HG03565 (cell line): Measurements from ENCODE around the gene SLC24A4.

Experiments used
- ATAC-seq: cut with Tn5 transposase; IDR thresholded peaks from one replicate; pipeline ENCODE4 v1.9.1; 2021; ENCODE audit warnings: mild to moderate bottlenecking, moderate library complexity; ENCODE audit not compliant: unreplicated experiment

The SLC24A4 gene

DNA sequence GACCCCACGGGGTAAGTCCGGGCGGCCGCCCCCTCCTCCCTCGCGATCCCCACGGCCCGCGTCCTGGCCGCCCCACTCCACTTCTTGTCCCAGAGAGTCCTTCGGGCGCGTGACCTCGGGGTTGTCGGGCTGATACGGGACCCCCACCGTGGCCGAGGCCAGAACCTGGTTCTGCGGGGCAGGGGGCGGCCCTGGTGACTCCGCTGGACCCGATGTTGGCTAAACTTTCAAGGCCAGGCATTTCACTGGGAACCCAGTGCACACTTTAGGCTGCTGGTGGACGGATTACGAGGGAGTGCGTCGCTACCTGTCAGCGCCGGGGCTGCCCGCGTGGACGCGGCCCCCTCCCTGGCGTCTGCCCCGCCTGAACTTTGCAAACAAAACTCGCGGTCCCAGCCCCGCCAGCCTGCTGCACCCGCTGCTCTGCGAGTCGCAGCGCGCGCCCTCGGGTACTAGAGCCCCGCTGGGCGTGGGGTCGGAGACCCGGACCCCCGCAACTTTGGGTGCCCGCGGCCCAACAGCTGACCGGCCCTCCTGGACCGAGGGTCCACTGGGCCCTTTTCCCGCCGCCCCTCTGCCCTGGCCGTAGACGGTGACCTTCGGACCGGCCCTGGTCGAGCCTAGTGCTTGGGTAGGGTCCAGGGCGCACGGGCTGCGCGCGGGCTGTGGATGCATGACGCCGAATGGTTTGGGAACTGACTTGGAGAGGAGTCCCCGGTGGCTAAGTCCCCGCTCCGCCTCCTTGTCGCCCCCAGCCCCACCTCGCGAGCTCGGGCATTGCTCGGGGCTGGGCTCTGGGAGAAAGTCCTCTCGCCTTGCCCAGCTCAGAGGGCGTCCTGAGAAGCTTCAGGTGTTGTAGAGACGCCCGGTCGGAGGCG is 191.2 kb downstream of the SLC24A4 start:
- no peak for ATAC-seq

- ATAC-seq, result no peak
These were observed 192.0 kb downstream of the SLC24A4 start for GRCh38 chr14:92514844-92515514.

GRCh38 chr14:92515546-92516343 is 192.8 kb downstream of the SLC24A4 start:
- ATAC-seq, result no peak

DNA sequence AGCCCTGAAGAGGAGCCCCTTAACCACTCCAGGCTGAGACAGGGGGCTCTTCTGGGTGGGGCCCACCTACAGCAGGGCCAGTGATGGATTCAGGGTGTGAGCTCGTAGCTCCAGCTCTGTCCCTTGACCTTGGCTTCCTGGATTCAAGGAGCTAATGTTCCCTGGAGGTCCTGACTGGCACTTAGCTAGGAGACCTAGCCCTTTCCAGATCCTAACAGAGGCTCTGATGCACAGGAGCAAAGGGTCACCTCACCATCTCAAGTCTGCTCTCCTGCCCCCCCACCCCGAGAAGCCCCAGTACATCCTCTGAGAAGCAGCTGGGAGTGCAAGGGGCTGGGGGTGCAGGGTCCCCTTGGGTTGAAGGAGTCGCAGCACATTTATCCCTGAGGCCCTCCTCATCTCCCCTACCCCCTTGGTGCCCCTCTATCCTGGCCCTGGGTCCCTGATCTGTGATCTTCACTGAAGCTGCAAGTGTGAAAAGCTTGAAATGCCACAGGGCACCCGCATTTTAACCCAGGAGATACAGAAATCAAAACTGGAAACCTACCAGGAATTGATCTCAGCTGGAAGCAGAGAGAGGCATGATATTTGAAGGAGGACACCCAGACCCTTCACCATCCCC is 193.5 kb downstream of the SLC24A4 start:
- no peak for ATAC-seq

DNA sequence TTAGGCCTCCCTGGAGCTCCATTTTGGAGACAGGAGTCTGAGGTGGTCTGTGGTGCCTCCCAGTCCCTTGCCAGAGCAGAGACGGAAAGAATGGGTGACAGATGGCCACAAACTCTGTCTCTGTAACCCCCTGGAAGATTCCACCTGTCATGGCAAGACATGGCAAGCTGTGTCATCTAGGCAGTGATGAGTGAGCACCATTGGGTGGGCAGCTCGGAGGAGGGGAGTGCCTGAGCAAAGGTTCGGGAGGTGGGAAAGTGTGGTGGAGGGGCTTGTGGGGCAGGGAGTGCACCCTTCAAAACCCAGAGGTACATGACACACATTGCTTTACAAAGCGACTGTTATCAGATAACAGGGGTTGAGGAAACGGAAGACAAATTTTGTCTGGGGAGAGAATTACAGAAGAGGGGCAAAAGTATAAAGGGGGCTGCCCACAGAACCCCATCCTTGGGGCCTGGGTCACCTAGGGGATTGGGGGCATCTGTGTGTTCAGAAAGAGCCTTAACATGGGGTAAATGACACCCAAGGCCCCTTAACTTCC is 194.1 kb downstream of the SLC24A4 start:
- no peak for ATAC-seq

DNA sequence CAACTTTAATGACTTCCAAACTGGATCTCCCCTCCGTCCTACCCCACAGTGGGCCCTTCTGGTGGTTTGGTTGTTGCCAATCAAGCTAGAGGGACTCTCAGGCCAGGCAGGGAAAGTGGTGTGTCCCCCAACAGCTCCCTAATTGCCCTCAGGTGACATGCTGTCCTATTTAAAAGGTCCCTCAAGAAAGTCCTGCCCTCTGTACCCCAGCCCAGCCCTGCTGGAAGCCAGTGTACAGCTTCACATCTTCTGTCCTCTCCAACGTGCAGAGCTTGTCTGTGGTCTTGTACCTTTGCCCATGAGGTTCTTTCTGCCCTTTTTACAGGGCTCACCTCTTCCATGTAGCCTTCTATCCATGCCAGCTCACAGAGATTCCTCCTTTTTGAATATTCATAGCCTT is 194.8 kb downstream of the SLC24A4 start:
- no peak for ATAC-seq

DNA sequence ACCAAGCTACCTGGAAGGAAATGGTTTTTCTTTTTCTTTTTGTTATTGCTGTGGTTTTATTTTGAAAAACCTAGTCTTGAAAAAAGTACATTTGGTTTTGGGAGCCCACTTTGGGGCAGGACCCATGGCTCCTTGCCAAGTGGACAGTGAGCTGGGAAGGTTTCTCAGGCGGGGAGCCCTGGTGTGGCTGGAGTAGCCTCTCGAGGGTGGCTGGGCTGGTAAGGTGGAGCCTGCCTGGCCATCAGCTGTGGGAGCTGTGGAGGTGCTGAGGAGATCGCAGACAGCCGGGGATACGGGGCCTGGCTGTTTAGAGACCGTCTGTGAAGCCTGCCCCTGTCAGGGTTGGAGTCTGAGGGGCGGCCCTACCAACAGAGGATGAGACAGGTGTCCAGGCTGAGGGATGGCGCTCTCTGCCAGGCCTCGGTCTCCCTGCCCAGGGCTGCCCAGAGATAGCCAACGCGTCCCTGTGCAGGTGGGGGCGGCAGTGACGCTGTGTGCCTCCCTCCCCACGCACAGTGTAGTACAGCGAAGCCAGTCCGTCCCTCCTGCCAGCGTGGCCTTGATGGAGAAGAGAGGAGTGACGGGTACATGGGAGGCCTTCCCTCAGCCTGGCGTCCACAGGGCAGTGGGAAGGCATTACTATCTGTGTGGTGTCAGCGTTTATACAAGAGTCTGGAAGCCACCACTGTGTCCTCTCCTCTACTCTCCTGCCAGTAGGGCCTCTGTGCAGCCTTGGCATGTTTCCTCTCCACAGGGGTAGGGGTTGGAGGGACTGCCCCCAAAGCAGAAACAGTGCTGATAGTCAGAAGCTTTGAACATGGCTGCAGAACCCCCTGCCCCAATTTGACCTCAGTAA is 196.5 kb downstream of the SLC24A4 start:
- no peak for ATAC-seq

DNA sequence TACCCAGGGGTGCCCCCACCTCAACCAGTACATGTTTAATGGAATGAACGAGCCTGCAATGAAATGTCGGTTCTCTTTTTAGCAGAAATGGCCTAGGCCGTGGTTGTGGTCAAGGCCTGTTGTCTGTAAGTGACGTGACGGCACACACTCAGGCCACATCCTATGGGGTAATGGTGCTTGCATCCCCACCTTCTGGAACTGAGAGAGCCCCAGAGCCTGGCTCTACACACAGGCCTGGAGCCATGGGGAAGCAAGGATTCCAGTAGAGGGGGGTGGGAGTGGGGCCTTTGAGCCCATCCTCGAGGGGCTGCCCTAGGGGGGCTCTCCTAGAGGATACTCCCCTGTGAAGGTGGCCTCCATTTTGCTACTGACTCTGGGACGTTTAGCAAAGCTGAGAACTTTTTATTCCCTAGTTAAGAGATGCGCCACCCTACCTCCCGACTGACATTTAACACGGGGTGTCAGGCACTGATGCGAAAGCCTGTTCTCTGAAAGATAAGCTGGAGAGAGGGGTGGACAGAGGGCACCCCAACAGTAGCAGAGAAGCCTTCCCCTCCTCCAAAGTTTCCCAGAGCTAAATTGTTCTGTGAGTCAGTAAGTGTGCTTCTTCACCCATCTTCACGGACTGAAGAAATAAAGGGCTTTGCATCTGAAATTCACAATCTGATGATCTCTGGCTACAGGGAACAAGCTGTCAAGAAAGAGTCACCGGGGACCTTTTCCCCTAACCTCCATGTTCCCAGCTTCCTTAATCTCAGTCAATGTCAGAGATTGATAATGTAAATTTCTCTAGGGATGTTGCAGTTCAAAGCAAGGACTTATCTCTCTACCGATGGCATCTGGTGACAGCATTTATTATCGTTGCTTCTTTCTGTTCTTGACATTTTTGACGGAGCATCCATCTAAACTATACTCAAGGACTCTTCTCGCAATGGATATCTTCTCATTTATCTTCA is 197.4 kb downstream of the SLC24A4 start:
- ATAC-seq, result no peak

- ATAC-seq, result no peak
These were observed 198.1 kb downstream of the SLC24A4 start for GRCh38 chr14:92521058-92521415.

DNA sequence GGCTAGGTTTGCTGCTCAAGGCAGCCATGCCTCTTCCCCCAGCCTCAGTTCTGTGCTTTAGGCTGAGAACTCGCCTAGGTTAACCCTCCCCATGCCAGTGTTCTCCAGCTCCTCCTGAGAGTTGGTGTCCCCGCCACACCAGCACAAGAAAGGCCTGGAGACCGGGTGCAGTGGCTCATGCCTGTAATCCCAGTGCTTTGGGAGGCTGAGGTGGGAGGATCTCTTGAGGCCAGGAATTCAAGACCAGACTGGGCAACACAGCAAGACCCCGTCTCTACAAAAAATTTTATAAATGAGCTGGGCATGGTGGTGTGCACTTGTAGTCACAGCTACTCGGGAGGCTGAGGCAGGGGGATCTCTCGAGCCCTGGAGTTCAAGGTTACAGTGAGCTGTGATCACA is 200.8 kb downstream of the SLC24A4 start:
- ATAC-seq, result no peak

DNA sequence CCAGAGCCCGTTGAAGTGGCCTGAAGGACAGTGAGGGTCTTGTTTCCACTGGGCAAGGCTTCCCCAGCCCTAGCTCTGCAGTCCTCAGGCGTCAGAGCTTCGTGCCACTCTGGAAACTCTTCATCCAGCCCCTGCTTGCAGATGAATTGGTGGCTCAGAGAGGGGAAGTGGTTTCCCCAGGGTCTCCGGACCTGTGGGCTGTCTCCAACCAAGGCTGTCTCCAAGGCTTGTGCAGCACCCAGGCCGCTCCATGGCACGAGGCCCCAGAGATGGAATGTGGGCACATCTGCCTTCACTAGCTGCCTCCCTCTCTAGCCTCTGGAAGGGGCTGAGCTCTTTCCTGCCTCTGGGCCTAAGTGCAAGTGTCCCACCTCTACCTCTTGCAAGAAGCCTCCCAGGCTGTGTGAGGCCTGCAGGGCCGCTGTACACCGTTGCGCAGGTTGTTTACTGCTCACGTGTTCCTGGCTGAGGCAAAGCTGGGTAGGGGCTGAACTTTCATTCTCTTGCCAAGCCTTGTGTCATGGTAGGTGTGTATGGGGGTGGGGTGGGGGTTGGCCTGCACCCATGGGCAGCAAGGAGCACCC is 201.7 kb downstream of the SLC24A4 start:
- no peak for ATAC-seq

- no peak for ATAC-seq
These were observed 202.5 kb downstream of the SLC24A4 start for GRCh38 chr14:92525322-92526095.

- ATAC-seq, result no peak
These were observed 204.8 kb downstream of the SLC24A4 start for GRCh38 chr14:92527721-92528120.

DNA sequence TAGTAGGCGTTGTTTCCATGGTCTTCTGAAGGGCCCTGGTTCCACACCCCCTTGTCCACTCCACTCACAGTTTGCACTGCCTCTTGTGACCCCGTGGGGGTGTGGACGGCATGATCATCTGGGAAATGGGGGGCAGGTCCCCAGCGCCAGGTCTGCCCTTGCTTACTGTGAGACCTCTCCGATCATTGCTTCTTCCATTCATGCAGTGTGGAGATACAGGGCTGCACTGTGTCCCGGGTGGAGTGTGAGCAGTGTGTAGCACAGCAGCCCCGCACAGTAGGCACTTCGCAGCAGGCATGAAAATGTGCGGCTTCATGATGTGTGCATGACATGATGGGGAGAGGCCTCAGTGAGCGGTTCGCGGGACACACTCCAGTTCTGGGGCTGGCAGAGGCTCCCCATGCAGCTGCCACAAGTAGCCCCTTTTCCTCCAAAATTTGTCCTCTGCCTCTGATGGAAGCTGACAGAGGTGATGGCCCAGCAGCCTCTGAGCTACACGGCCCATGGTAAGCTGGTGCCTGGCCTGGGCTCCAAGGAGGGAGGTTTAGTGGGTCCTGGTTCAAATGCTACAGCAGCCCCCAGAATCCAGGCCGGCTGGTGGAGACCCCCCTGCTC is 205.6 kb downstream of the SLC24A4 start:
- no peak for ATAC-seq

GRCh38 chr14:92529903-92530302 is 206.9 kb downstream of the SLC24A4 start:
- ATAC-seq, result no peak

DNA sequence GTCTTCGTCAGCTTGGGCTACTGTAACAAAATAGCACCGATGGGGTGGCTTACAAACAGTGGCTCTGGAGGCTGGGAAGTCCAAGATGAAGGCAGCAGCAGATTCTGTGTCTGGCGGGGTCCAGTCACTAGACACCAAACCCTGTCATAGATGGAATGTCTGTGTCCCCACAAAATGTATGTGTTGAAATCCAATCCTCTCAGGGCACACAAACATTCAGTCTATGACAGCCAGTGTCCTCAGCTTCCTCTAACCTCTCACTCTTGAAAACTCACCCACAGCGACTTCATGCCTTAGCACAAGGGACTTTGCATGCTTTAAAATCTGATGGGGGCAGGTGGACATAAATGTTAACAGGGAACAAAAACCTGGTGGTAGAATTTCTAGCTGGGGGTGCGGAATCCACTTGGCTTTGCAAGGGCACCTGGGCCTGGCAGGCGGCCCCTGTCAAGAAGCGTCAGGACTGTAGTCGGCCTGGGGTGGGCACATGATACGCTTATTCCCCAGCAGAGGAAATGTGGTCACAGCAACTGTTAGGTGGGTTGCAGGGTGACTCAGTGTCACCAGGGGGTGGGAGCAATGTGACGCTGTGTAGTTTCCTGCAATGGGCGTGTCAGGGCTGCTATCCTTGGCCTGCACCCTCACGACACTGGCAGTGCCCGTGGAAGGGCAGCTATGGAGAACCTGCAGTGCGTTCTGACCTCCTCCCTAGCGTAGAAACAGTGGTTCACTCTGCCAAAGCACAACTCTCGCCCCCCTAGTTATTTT is 208.3 kb downstream of the SLC24A4 start:
- no peak for ATAC-seq
